ENCODE results near the gene EIF1B. TPM values are rescaled to one million over a fixed set of nuclear protein-coding genes. Genes with fewer than 3 reads are reported as not detected.

EIF1B gene
- total and polyA plus RNA-seq, 2 of the 13 experiments (the other 11 are each of a cell fraction or from before 2014, with no cell fraction given), result 12.7 to 29.1 TPM

- no peak; the same call in 1 of the 2 replicates for TF ChIP-seq RERE (CRISPR knock-in tag; IDR thresholded peaks at IDR 0.05; ENCODE audit: low read depth)
- no peak for TF ChIP-seq FOXO4 (CRISPR knock-in tag; conservative IDR thresholded peaks at IDR 0.05)
- no peak for TF ChIP-seq CREBL2 (CRISPR knock-in tag; IDR thresholded peaks at IDR 0.05; ENCODE audit: borderline replicate concordance)
- no peak for TF ChIP-seq FLYWCH1 (CRISPR knock-in tag; IDR thresholded peaks at IDR 0.05)
- peak; percentile 92 for TF ChIP-seq ELF3 (CRISPR knock-in tag; IDR thresholded peaks at IDR 0.05)
- TF ChIP-seq RBM39 (IDR thresholded peaks at IDR 0.05; ENCODE audit: low read depth, low read length, poor library complexity, severe bottlenecking), result peak; percentile 98
- TF ChIP-seq RFX1 (IDR thresholded peaks at IDR 0.05), result no peak
- peak in 1 of 2 experiments; percentile 49; a peak in 1 of 4 replicates for TF ChIP-seq REST (IDR thresholded peaks at IDR 0.05; ENCODE audit: borderline replicate concordance in 1 of 2, low read depth in 1 of 2, low read length in 2 of 2)
- no peak for TF ChIP-seq ZNF446 (CRISPR knock-in tag; IDR thresholded peaks at IDR 0.05)
- no peak for TF ChIP-seq KDM4B (CRISPR knock-in tag; IDR thresholded peaks at IDR 0.05)
- TF ChIP-seq ARID5B (CRISPR knock-in tag; IDR thresholded peaks at IDR 0.05), result peak; percentile 48
- no peak for TF ChIP-seq ATRX (CRISPR knock-in tag; IDR thresholded peaks at IDR 0.05; ENCODE audit: borderline replicate concordance)
- TF ChIP-seq NR2F2 (IDR thresholded peaks at IDR 0.05; ENCODE audit: borderline replicate concordance, low read depth), result no peak
- TF ChIP-seq FIP1L1 (IDR thresholded peaks at IDR 0.05; ENCODE audit: borderline replicate concordance, insufficient read depth, low read depth, low read length), result no peak
Measured at GRCh38 chr3:40309418-40309924, at the start of gene EIF1B (continued).

All from HepG2 (cell line).